Astrocyte (in vitro differentiated cells and primary cell): ENCODE measurements around the gene TMEM183A. TPM values are rescaled to one million over a fixed set of nuclear protein-coding genes. Genes with fewer than 3 reads are reported as not detected.

ENCODE experiments used
- DNase-seq: peaks from one replicate; pipeline ENCODE4 v3.0.0-alpha.2; 2010; ENCODE audit warnings: low read depth
- FAIRE-seq: peaks from 2 replicates; lab custom pipeline; 2011; peaks lifted over from hg19 to GRCh38; lab: Jason Lieb, UNC
- H2AFZ ChIP-seq: 2 replicates; pipeline ENCODE4 v1.6.0; 2012; ENCODE audit warnings: low read depth, low read length, inconsistent platforms
- H3K27ac ChIP-seq: 2 replicates; pipeline ENCODE4 v1.5.1; 2011; ENCODE audit warnings: low read depth, low read length, inconsistent platforms
- H3K27me3 ChIP-seq: 2 replicates; pipeline ENCODE4 v1.6.0; 2011; ENCODE audit warnings: low read length, inconsistent platforms; ENCODE audit not compliant: insufficient read depth
- H3K36me3 ChIP-seq: 2 replicates; pipeline ENCODE4 v1.5.1; 2011; ENCODE audit warnings: low read length, inconsistent platforms; ENCODE audit not compliant: insufficient read depth
- H3K4me1 ChIP-seq: 2 replicates; pipeline ENCODE4 v1.5.1; 2011; ENCODE audit warnings: low read length, inconsistent platforms; ENCODE audit not compliant: insufficient read depth
- H3K4me2 ChIP-seq: 2 replicates; pipeline ENCODE4 v1.6.0; 2012; ENCODE audit warnings: low read length, inconsistent platforms
- H3K4me3 ChIP-seq: 2 replicates; pipeline ENCODE4 v1.5.1; 2011; ENCODE audit warnings: low read depth, mild to moderate bottlenecking, low read length, inconsistent platforms; ENCODE audit not compliant: insufficient read depth
- H3K79me2 ChIP-seq: 2 replicates; pipeline ENCODE4 v1.6.0; 2012; ENCODE audit warnings: mild to moderate bottlenecking, low read length, inconsistent platforms; ENCODE audit not compliant: insufficient read depth
- H3K9ac ChIP-seq: 2 replicates; pipeline ENCODE4 v1.6.0; 2012; ENCODE audit warnings: mild to moderate bottlenecking, low read length, inconsistent platforms
- H3K9me3 ChIP-seq: 2 replicates; pipeline ENCODE4 v1.5.1; 2012; ENCODE audit warnings: low read depth, mild to moderate bottlenecking, low read length, inconsistent platforms; ENCODE audit not compliant: insufficient read depth
- H4K20me1 ChIP-seq: 2 replicates; pipeline ENCODE4 v1.6.0; 2012; ENCODE audit warnings: low read length, inconsistent platforms; ENCODE audit not compliant: insufficient read depth
- H3K27ac Mint-ChIP-seq: one replicate; pipeline ENCODE4 v1.8.0; 2021; ENCODE audit warnings: mild to moderate bottlenecking, mixed read lengths; ENCODE audit not compliant: unreplicated experiment
- H3K27me3 Mint-ChIP-seq: one replicate; pipeline ENCODE4 v1.8.0; 2021; ENCODE audit warnings: low read depth, mixed read lengths; ENCODE audit not compliant: unreplicated experiment
- H3K36me3 Mint-ChIP-seq: one replicate; pipeline ENCODE4 v1.8.0; 2021; ENCODE audit warnings: low read depth, mixed read lengths; ENCODE audit not compliant: unreplicated experiment
- H3K4me1 Mint-ChIP-seq: one replicate; pipeline ENCODE4 v1.8.0; 2021; ENCODE audit warnings: low read depth, mixed read lengths; ENCODE audit not compliant: unreplicated experiment
- H3K4me3 Mint-ChIP-seq: one replicate; pipeline ENCODE4 v1.8.0; 2021; ENCODE audit warnings: mild to moderate bottlenecking, moderate library complexity, mixed read lengths; ENCODE audit not compliant: unreplicated experiment
- H3K9me3 Mint-ChIP-seq: one replicate; pipeline ENCODE4 v1.8.0; 2021; ENCODE audit warnings: mild to moderate bottlenecking, mixed read lengths; ENCODE audit not compliant: unreplicated experiment
- EZH2 ChIP-seq: IDR thresholded peaks from 2 replicates; pipeline ENCODE4 v1.6.1; 2012; ENCODE audit warnings: mild to moderate bottlenecking, low read length, inconsistent platforms; ENCODE audit not compliant: insufficient read depth
- total RNA-seq: library from RNA; stranded (reverse); gene quantifications from 2 replicates; pipeline ENCODE4 v1.2.1, GENCODE V29; 2021
- TF ChIP-seq, protein P1 (sequence below): IDR thresholded peaks from 2 replicates; pipeline ENCODE4 v1.5.1; 2011; ENCODE audit warnings: low read depth, mild to moderate bottlenecking, inconsistent platforms, low read length, moderate library complexity; ENCODE audit not compliant: insufficient read depth

Gene TMEM183A
- total RNA-seq, 1 donor from 2014 or later = 68.6 TPM

DNA sequence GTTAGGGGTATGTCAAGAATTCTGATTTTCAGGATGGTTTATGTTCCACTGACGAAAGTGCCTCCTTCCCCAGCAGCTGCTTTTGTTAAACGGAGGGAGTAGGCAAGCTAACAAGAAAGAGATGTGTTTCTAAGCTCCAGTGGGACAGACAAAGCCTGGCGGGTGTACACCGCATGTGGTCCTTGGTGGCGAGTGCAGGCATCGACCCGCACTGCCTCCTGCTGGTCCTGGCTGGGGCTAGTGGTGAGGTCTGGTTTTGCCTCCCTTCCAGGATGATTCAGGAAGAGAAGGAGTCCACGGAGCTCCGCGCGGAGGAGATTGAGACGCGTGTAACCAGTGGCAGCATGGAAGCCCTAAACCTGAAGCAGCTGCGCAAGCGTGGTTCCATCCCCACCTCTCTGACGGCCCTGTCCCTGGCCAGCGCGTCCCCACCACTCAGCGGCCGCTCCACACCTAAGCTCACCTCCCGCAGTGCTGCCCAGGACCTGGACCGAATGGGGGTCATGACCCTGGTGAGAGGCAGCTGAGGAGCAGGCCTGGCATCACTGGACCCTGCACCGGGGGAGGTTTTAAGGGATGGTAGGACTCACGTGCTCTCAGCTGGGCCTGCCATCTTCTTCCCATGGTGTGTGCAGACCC is 48.1 kb downstream of the TMEM183A start:
- FAIRE-seq = no peak
- H3K36me3 ChIP-seq = no peaks in the 10 kb centered on the region
- H4K20me1 ChIP-seq = no peaks in the 10 kb centered on the region
- Mint-ChIP-seq H3K4me3 (no peak overlapping the region), H3K36me3 (peaks cover 34% of the 10 kb centered on the region), H3K27me3 (peaks cover 43% of the 10 kb centered on the region), H3K9me3 (no peaks in the 10 kb centered on the region), H3K27ac (no peak overlapping the region), H3K4me1 (peaks cover 10% of the 10 kb centered on the region)
- no peak overlapping the region for H3K27ac ChIP-seq
- TF ChIP-seq EZH2 = no peak
- TF ChIP-seq, protein P1, sequence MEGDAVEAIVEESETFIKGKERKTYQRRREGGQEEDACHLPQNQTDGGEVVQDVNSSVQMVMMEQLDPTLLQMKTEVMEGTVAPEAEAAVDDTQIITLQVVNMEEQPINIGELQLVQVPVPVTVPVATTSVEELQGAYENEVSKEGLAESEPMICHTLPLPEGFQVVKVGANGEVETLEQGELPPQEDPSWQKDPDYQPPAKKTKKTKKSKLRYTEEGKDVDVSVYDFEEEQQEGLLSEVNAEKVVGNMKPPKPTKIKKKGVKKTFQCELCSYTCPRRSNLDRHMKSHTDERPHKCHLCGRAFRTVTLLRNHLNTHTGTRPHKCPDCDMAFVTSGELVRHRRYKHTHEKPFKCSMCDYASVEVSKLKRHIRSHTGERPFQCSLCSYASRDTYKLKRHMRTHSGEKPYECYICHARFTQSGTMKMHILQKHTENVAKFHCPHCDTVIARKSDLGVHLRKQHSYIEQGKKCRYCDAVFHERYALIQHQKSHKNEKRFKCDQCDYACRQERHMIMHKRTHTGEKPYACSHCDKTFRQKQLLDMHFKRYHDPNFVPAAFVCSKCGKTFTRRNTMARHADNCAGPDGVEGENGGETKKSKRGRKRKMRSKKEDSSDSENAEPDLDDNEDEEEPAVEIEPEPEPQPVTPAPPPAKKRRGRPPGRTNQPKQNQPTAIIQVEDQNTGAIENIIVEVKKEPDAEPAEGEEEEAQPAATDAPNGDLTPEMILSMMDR = no peak
- no peaks in the 10 kb centered on the region for H3K79me2 ChIP-seq
- no peak for DNase-seq
- no peak overlapping the region for H2AFZ ChIP-seq
- H3K4me2 ChIP-seq = no peak overlapping the region
- no peak overlapping the region for H3K9ac ChIP-seq
- H3K27me3 ChIP-seq = peaks cover 15% of the 10 kb centered on the region
- no peaks in the 10 kb centered on the region for H3K4me1 ChIP-seq
- no peaks in the 10 kb centered on the region for H3K9me3 ChIP-seq
- H3K4me3 ChIP-seq = no peak overlapping the region

DNA sequence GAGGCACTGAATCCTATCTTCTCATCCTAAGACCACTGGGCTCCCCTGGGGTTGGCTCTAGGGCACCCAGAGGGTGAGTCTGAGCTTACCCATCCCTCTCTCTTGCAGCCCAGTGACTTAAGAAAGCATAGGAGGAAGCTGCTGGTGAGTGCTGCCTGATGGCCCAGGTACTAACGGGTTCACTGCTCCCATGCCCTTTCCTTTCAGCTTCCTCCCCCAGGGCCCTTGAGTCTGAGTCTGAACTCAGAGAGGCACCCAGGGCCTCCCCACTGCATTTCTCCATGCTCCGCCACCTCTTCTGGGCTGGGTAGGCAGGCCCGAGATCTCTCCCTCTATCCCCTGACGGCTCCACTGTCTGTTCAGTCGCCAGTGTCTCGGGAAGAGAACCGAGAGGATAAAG is 48.8 kb downstream of the TMEM183A start:
- no peaks in the 10 kb centered on the region for H4K20me1 ChIP-seq
- FAIRE-seq = no peak
- H3K4me3 Mint-ChIP-seq = no peak overlapping the region
- H3K4me1 ChIP-seq = no peaks in the 10 kb centered on the region
- no peaks in the 10 kb centered on the region for H3K9me3 ChIP-seq
- TF ChIP-seq EZH2 = no peak
- TF ChIP-seq, protein P1 = no peak
- H3K27ac Mint-ChIP-seq = no peak overlapping the region
- H3K4me2 ChIP-seq = no peak overlapping the region
- no peak for DNase-seq
- no peak overlapping the region for H3K4me3 ChIP-seq
- no peak overlapping the region for H3K27ac ChIP-seq
- H3K27me3 ChIP-seq = peaks cover 15% of the 10 kb centered on the region
- H2AFZ ChIP-seq = no peak overlapping the region
- H3K79me2 ChIP-seq = no peaks in the 10 kb centered on the region
- no peaks in the 10 kb centered on the region for H3K9me3 Mint-ChIP-seq
- peaks cover 36% of the 10 kb centered on the region for H3K36me3 Mint-ChIP-seq
- no peak overlapping the region for H3K9ac ChIP-seq
- H3K27me3 Mint-ChIP-seq = peaks cover 38% of the 10 kb centered on the region
- peaks cover 10% of the 10 kb centered on the region for H3K4me1 Mint-ChIP-seq
- H3K36me3 ChIP-seq = no peaks in the 10 kb centered on the region

DNA sequence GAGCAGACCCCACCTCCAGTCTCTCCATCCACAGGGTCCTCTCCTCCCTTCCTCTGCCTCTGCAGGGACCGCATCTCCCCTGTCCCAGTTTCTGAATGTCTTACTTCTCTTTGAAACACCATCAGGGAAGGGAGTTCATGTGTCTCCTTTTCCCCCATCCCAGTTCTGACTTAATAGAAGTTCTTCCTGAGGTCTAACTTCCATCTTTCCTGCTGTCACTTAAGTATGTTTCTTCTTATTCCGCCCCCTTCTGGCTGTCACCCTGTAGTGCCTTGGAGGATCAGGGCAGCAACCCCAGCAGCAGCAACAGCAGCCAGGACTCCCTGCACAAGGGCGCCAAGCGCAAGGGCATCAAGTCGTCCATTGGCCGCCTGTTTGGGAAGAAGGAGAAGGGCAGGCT is 49.3 kb downstream of the TMEM183A start:
- no peaks in the 10 kb centered on the region for H3K9me3 Mint-ChIP-seq
- Histone ChIP-seq H2AFZ (no peak overlapping the region), H3K27ac (no peak overlapping the region), H3K4me1 (no peaks in the 10 kb centered on the region), H4K20me1 (no peaks in the 10 kb centered on the region), H3K36me3 (no peaks in the 10 kb centered on the region), H3K9ac (no peak overlapping the region), H3K4me2 (no peak overlapping the region), H3K27me3 (peaks cover 15% of the 10 kb centered on the region), H3K4me3 (no peak overlapping the region), H3K79me2 (no peaks in the 10 kb centered on the region), H3K9me3 (no peaks in the 10 kb centered on the region)
- H3K4me3 Mint-ChIP-seq = no peak overlapping the region
- H3K4me1 Mint-ChIP-seq = peaks cover 10% of the 10 kb centered on the region
- no peak overlapping the region for H3K27ac Mint-ChIP-seq
- DNase-seq (no peak), FAIRE-seq (no peak)
- H3K36me3 Mint-ChIP-seq = peaks cover 33% of the 10 kb centered on the region
- TF ChIP-seq, protein P1 = no peak
- TF ChIP-seq EZH2 = no peak
- H3K27me3 Mint-ChIP-seq = peaks cover 34% of the 10 kb centered on the region
